ENCODE results near the gene EIF5. TPM values are rescaled to one million over a fixed set of nuclear protein-coding genes. Genes with fewer than 3 reads are reported as not detected.

Gene EIF5
- total RNA-seq, 1 donor from 2014 or later, result 274 TPM

DNA sequence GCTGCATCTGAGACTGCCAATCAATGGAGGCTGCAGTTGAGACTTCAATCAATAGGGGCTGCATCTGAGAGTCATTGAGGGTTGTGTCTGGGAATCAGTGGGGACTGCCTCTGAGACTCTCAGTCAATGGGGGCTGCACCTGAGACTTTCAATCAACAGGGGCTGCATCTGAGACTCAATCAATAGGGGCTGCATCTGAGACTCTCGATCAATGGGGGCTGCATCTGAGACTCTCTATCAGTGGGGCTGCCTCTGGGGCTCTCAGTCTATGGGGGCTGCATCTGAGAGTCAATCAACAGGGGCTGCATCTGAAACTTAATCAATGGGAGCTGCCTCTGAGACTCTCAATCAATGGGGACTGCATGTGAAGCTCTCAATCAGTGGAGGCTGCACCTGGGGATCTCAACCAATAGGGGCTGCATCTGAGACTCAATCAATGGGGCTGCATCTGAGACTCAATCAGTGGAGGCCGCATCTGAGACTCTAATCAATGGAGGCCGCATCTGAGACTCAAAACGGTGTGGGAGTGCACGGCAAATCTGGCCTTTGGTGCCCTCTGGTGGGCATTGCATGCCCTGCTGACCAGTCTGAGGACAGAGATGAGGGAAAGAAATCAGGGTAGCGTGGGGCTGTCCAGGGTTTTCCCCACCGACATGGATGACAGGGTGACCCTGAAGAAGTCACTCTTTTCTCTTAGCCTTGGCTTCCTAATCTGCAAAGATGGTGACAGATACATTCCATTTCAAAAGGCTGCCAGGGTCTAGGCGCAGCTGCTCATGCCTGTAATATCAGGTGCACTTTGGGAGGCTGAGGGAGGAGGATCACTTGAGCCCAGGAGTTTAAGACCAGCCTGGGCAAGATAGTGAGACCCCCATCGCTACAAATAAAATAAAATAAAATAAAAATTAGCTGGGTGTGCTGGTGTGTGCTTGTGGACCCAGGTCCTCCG is 41.3 kb upstream of the EIF5 start:
- no peak overlapping the region for H3K4me3 Mint-ChIP-seq
- peak; percentile 24 for TF ChIP-seq CTCF (IDR thresholded peaks at IDR 0.05)
- ATAC-seq (ENCODE audit: low read depth), result peak; percentile 99
- intact Hi-C loops (cut with micrococcal nuclease), result loop anchor here (1.0 to 5.0 kb wide), 6 partner anchors 42 to 598 kb away; partner anchors contain the start of genes EIF5 and MARK3
- H3K4me1 Mint-ChIP-seq, result peaks cover 6% of the 10 kb centered on the region
- CTCF ChIA-PET, result interaction anchor here (0.6 to 4.4 kb wide), 8 partner anchors 24 to 599 kb away, joined by 3 to 58 read pairs (median 4); partner anchors contain the start of gene EIF5
- H3K27me3 Mint-ChIP-seq, result peaks cover 18% of the 10 kb centered on the region
- no peak overlapping the region for H3K27ac Mint-ChIP-seq
- POLR2A ChIA-PET, result interaction anchor here (0.9 to 1.2 kb wide), 2 partner anchors 41 to 189 kb away, joined by 4 to 9 read pairs; partner anchors contain the start of gene EIF5
- no peaks in the 10 kb centered on the region for H3K9me3 Mint-ChIP-seq
- H3K36me3 Mint-ChIP-seq (ENCODE audit: low read depth), result no peaks in the 10 kb centered on the region
- peak; percentile 73 for DNase-seq

DNA sequence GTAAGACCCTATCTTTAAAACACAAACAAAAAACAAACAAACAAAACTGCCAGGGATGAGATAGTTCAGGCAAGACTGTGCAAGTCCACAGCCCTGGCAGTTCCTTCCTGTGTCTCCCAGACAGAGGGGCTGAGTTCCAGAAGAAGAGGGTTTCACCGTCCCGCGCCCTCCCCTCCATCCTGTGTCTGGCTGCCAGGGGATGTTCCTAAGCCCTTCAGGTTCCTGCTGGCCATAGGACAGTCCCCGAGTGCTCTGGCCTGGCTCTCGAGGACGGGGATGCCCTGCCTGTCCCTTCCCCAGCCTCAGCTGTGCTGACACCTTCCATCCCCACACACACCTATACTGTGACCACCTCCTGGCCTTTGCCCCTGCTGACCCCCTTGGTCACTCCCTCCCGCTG is 40.6 kb upstream of the EIF5 start:
- DNase-seq (no peak), ATAC-seq (ENCODE audit: low read depth) (no peak)
- POLR2A ChIA-PET, result interaction anchor here (0.9 to 1.2 kb wide), 2 partner anchors 40 to 190 kb away, joined by 4 to 9 read pairs; partner anchors contain the start of gene EIF5
- peaks cover 15% of the 10 kb centered on the region for H3K27me3 Mint-ChIP-seq
- H3K36me3 Mint-ChIP-seq (ENCODE audit: low read depth), result no peaks in the 10 kb centered on the region
- peaks cover 6% of the 10 kb centered on the region for H3K4me1 Mint-ChIP-seq
- no peak for TF ChIP-seq CTCF (IDR thresholded peaks at IDR 0.05)
- no peak overlapping the region for H3K4me3 Mint-ChIP-seq
- intact Hi-C loops (cut with micrococcal nuclease), result loop anchor here (2.0 to 5.0 kb wide), 3 partner anchors 41 to 106 kb away; partner anchors contain the start of genes EIF5 and MARK3
- no peaks in the 10 kb centered on the region for H3K9me3 Mint-ChIP-seq
- CTCF ChIA-PET, result interaction anchor here (0.6 to 4.4 kb wide), 5 partner anchors 25 to 600 kb away, joined by 3 to 58 read pairs (median 5); partner anchors contain the start of gene EIF5
- H3K27ac Mint-ChIP-seq, result no peak overlapping the region

- no peak for DNase-seq
- CTCF ChIA-PET, result no interaction called here
- ATAC-seq (ENCODE audit: low read depth), result no peak
- no peak for TF ChIP-seq CTCF (IDR thresholded peaks at IDR 0.05)
- Mint-ChIP-seq H3K27ac (peak overlapping the region; percentile 65), H3K9me3 (no peaks in the 10 kb centered on the region), H3K4me3 (no peak overlapping the region), H3K36me3 (ENCODE audit: low read depth) (no peaks in the 10 kb centered on the region), H3K27me3 (peaks cover 11% of the 10 kb centered on the region), H3K4me1 (peaks cover 6% of the 10 kb centered on the region)
- intact Hi-C loops (cut with micrococcal nuclease), result loop anchor here (5.0 kb wide), 1 partner anchor 107 kb away; no protein-coding TSS in a partner anchor
- POLR2A ChIA-PET, result interaction anchor here (1.2 kb wide), 1 partner anchor 40 kb away, joined by 9 read pairs; the partner anchor contains the start of gene EIF5
Observed at GRCh38 chr14:103294091-103294490, 39.9 kb upstream of the EIF5 start.

- peaks cover 10% of the 10 kb centered on the region for H3K27me3 Mint-ChIP-seq
- H3K4me1 Mint-ChIP-seq, result peaks cover 6% of the 10 kb centered on the region
- intact Hi-C loops (cut with micrococcal nuclease), result no loop called here
- no peak for ATAC-seq (ENCODE audit: low read depth)
- H3K36me3 Mint-ChIP-seq (ENCODE audit: low read depth), result no peaks in the 10 kb centered on the region
- no peak for DNase-seq
- TF ChIP-seq CTCF (IDR thresholded peaks at IDR 0.05), result no peak
- CTCF ChIA-PET, result no interaction called here
- H3K9me3 Mint-ChIP-seq, result no peaks in the 10 kb centered on the region
- POLR2A ChIA-PET, result interaction anchor here (0.7 kb wide), 1 partner anchor 18 kb away, joined by 7 read pairs; no protein-coding TSS in a partner anchor
- H3K27ac Mint-ChIP-seq, result no peak overlapping the region
- H3K4me3 Mint-ChIP-seq, result no peak overlapping the region
Observed at GRCh38 chr14:103296007-103296406, 38.0 kb upstream of the EIF5 start.

- no peak for TF ChIP-seq CTCF (IDR thresholded peaks at IDR 0.05)
- ChIA-PET CTCF (no interaction called here), POLR2A (interaction anchor here (0.7 kb wide), 1 partner anchor 19 kb away, joined by 7 read pairs; no protein-coding TSS in a partner anchor)
- Mint-ChIP-seq H3K36me3 (ENCODE audit: low read depth) (no peaks in the 10 kb centered on the region), H3K27ac (no peak overlapping the region), H3K4me1 (peaks cover 6% of the 10 kb centered on the region), H3K9me3 (no peaks in the 10 kb centered on the region), H3K4me3 (no peak overlapping the region), H3K27me3 (peaks cover 10% of the 10 kb centered on the region)
- no peak for ATAC-seq (ENCODE audit: low read depth)
- no peak for DNase-seq
- intact Hi-C loops (cut with micrococcal nuclease), result no loop called here
Observed at GRCh38 chr14:103296987-103297386, 37.0 kb upstream of the EIF5 start.
